Kidney epithelial cell (primary cell): ENCODE measurements around the gene IL17RD. TPM values are rescaled to one million over a fixed set of nuclear protein-coding genes. Genes with fewer than 3 reads are reported as not detected.

ENCODE experiments used
- DNase-seq: peaks from one replicate; pipeline ENCODE4 v3.0.0-alpha.2; 2010; ENCODE audit warnings: low read depth
- H3K27me3 ChIP-seq: 2 replicates; pipeline ENCODE4 v1.6.0; 2011; ENCODE audit warnings: low read length; ENCODE audit not compliant: control insufficient read depth, insufficient read depth
- H3K36me3 ChIP-seq: 2 replicates; pipeline ENCODE4 v1.5.1; 2011; ENCODE audit warnings: low read length; ENCODE audit not compliant: control insufficient read depth, insufficient read depth
- H3K4me3 ChIP-seq: 2 replicates; pipeline ENCODE4 v1.5.1; 2011; ENCODE audit warnings: low read depth, mild to moderate bottlenecking, control low read depth, low read length
- CTCF ChIP-seq: IDR thresholded peaks from 2 replicates; pipeline ENCODE4 v1.5.1; 2011; ENCODE audit warnings: mild to moderate bottlenecking, moderate library complexity, low read length, control low read depth, inconsistent platforms; ENCODE audit not compliant: insufficient read depth, poor library complexity, severe bottlenecking
- total RNA-seq: library from RNA; depleted of rRNA; stranded (reverse); fragments of >200 nt; gene quantifications from 2 replicates; pipeline ENCODE4 v1.2.3, GENCODE V29; 2015

Gene IL17RD
- total RNA-seq, 1 donor from 2014 or later: 25.7 TPM

- no peaks in the 10 kb centered on the region for H3K27me3 ChIP-seq
- no peak for TF ChIP-seq CTCF
- DNase-seq: no peak
- no peaks in the 10 kb centered on the region for H3K36me3 ChIP-seq
- H3K4me3 ChIP-seq: no peak overlapping the region
These were observed 91.0 kb downstream of the IL17RD start for GRCh38 chr3:57074135-57074534.

GRCh38 chr3:57073628-57074027, 91.5 kb downstream of the IL17RD start:
- Histone ChIP-seq H3K4me3 (no peak overlapping the region), H3K27me3 (no peaks in the 10 kb centered on the region), H3K36me3 (no peaks in the 10 kb centered on the region)
- DNase-seq: no peak
- TF ChIP-seq CTCF: no peak

GRCh38 chr3:57069503-57069902, 95.7 kb downstream of the IL17RD start:
- H3K27me3 ChIP-seq: no peaks in the 10 kb centered on the region

GRCh38 chr3:57068437-57069089, 96.6 kb downstream of the IL17RD start:
- peak; percentile 94 for DNase-seq
- Histone ChIP-seq H3K36me3 (no peaks in the 10 kb centered on the region), H3K4me3 (no peak overlapping the region), H3K27me3 (no peaks in the 10 kb centered on the region)
- no peak for TF ChIP-seq CTCF

More at GRCh38 chr3:57069503-57069902, 95.7 kb downstream of the IL17RD start:
- no peak for DNase-seq
- no peak for TF ChIP-seq CTCF
- Histone ChIP-seq H3K36me3 (no peaks in the 10 kb centered on the region), H3K4me3 (no peak overlapping the region)

GRCh38 chr3:57066471-57066870, 98.7 kb downstream of the IL17RD start:
- Histone ChIP-seq H3K4me3 (no peak overlapping the region), H3K36me3 (no peaks in the 10 kb centered on the region), H3K27me3 (no peaks in the 10 kb centered on the region)
- TF ChIP-seq CTCF: no peak
- no peak for DNase-seq

GRCh38 chr3:57065588-57065987, 99.6 kb downstream of the IL17RD start:
- peak; percentile 25 for TF ChIP-seq CTCF
- Histone ChIP-seq H3K36me3 (no peaks in the 10 kb centered on the region), H3K27me3 (no peaks in the 10 kb centered on the region), H3K4me3 (no peak overlapping the region)
- no peak for DNase-seq
